HCT116 (cell line): ENCODE data around the gene ATP6V0D1. TPM values are rescaled to one million over a fixed set of nuclear protein-coding genes. Genes with fewer than 3 reads are reported as not detected.

Experiments
- ATAC-seq: fragments of 200-7000 bp; cut with Tn5 transposase; 2 replicates; pipeline ENCODE4 v1.9.1; 2020; ENCODE audit warnings: mild to moderate bottlenecking, moderate library complexity
- BruUV-seq: library from RNA; stranded (reverse); fragments of 400-500 nt; replicated peaks from 2 replicates; lab custom pipeline; 2021; lab: Mats Ljungman, UMichigan
- CTCF ChIA-PET: fragments of 300-600 bp; sonication (Branson Sonifier 250); formaldehyde crosslinking; loops from one replicate; lab custom pipeline; 2021; ENCODE audit warnings: antibody characterized with exemption; lab: Charles Lee
- POLR2A ChIA-PET: fragments of 300-600, 350-600 bp; sonication (Branson Sonifier 250); formaldehyde crosslinking; loops from one replicate; lab custom pipeline; 2021; ENCODE audit warnings: antibody characterized with exemption; lab: Charles Lee
- RAD21 ChIA-PET, 2 experiments: fragments of 300-600 bp; sonication (Branson Sonifier 250); formaldehyde crosslinking; loops; one replicate each; lab custom pipeline; 2023; ENCODE audit warnings: low total read pairs in 2 of 2; ENCODE audit not compliant: uncharacterized antibody in 2 of 2, unreplicated experiment in 2 of 2, low non-redundant PET in 1 of 2; lab: Charles Lee
- DNase-seq: peaks from one replicate; pipeline ENCODE4 v3.0.0-alpha.2; 2010; ENCODE audit warnings: low read depth, low spot score
- H2AFZ ChIP-seq: fragments of 200-600 bp; shearing (Covaris generic), sonication (generic); 2 replicates; pipeline ENCODE4 v1.6.1; 2017; ENCODE audit warnings: low read depth, mixed run types, mixed read lengths, antibody characterized with exemption, low read length; ENCODE audit not compliant: poor library complexity, severe bottlenecking
- H3K27ac ChIP-seq: 2 replicates; pipeline ENCODE4 v1.5.1; 2012; ENCODE audit warnings: low read depth, low read length
- H3K27me3 ChIP-seq: fragments of 200-600 bp; sonication (generic); 2 replicates; pipeline ENCODE4 v1.6.1; 2016; ENCODE audit warnings: mixed run types, low read length, mixed read lengths; ENCODE audit not compliant: insufficient read depth
- H3K36me3 ChIP-seq, 2 experiments: fragments of 200-500 bp in 1 of 2; fragments of 200-600 bp in 1 of 2; sonication (Bioruptor generic) in 1 of 2; sonication (generic) in 1 of 2; 2 replicates each; pipeline versions ENCODE4 v1.5.1 to v1.6.1; 2014 to 2016; ENCODE audit warnings: low read length in 2 of 2, inconsistent platforms in 1 of 2, mixed read lengths in 1 of 2, mixed run types in 1 of 2; ENCODE audit not compliant: insufficient read depth in 2 of 2, control insufficient read depth in 1 of 2
- H3K4me1 ChIP-seq, 2 experiments: fragments of 200-600 bp in 1 of 2; sonication (generic) in 1 of 2; 2 replicates each; pipeline versions ENCODE4 v1.5.1 to v1.6.1; 2012 to 2017; ENCODE audit warnings: low read length in 2 of 2, inconsistent platforms in 1 of 2, mild to moderate bottlenecking in 1 of 2, mixed read lengths in 1 of 2, mixed run types in 1 of 2, moderate library complexity in 1 of 2; ENCODE audit not compliant: insufficient read depth in 2 of 2, control insufficient read depth in 1 of 2
- H3K4me2 ChIP-seq: fragments of 200-600 bp; sonication (generic); 2 replicates; pipeline ENCODE4 v1.6.1; 2017; ENCODE audit warnings: mixed run types, low read length, mixed read lengths
- H3K4me3 ChIP-seq, 2 experiments: fragments of 200-600 bp in 1 of 2; sonication (generic) in 1 of 2; replicated peaks in 1 of 2; 2 replicates each; pipeline ENCODE4 v1.5.1; 2011 to 2016; ENCODE audit warnings: low read length in 2 of 2, control low read depth in 1 of 2, low read depth in 1 of 2, mild to moderate bottlenecking in 1 of 2, mixed read lengths in 1 of 2, mixed run types in 1 of 2
- H3K79me2 ChIP-seq: fragments of 200-600 bp; sonication (generic); 2 replicates; pipeline ENCODE4 v1.6.1; 2017; ENCODE audit warnings: mild to moderate bottlenecking, mixed run types, low read length, moderate library complexity, mixed read lengths; ENCODE audit not compliant: insufficient read depth
- H3K9ac ChIP-seq: fragments of 200-600 bp; sonication (generic); 2 replicates; pipeline ENCODE4 v1.6.1; 2016; ENCODE audit warnings: low read length, mixed read lengths
- H3K9me2 ChIP-seq: fragments of 200-600 bp; sonication (generic), shearing (Covaris generic); 2 replicates; pipeline ENCODE4 v1.6.1; 2017; ENCODE audit warnings: mixed run types, mild to moderate bottlenecking, moderate library complexity; ENCODE audit not compliant: insufficient read depth
- H3K9me3 ChIP-seq, 2 experiments: fragments of 200-500 bp in 1 of 2; fragments of 200-600 bp in 1 of 2; sonication (Bioruptor generic) in 1 of 2; sonication (generic) in 1 of 2; 2 replicates each; pipeline ENCODE4 v1.6.1; 2014 to 2017; ENCODE audit warnings: low read length in 2 of 2, mixed read lengths in 2 of 2, inconsistent platforms in 1 of 2, low read depth in 1 of 2, mild to moderate bottlenecking in 1 of 2, mixed run types in 1 of 2, moderate library complexity in 1 of 2; ENCODE audit not compliant: control insufficient read depth in 1 of 2, insufficient read depth in 1 of 2
- H4K20me1 ChIP-seq: fragments of 200-600 bp; sonication (generic), shearing (Covaris generic); 2 replicates; pipeline ENCODE4 v1.6.1; 2017; ENCODE audit warnings: mixed run types, mild to moderate bottlenecking, moderate library complexity; ENCODE audit not compliant: insufficient read depth
- CBX3 ChIP-seq: IDR thresholded peaks from 2 replicates; pipeline ENCODE4 v1.6.1; 2012; ENCODE audit warnings: low read depth
- CEBPB ChIP-seq: IDR thresholded peaks from 2 replicates; pipeline ENCODE4 v1.6.1; 2012; ENCODE audit warnings: low read depth
- EGR1 ChIP-seq: IDR thresholded peaks from 2 replicates; pipeline ENCODE4 v1.6.1; 2012; ENCODE audit warnings: low read depth
- EZH2phosphoT487 ChIP-seq: fragments of 200-600 bp; IDR thresholded peaks from 2 replicates; pipeline ENCODE4 v1.6.1; 2018; ENCODE audit warnings: antibody characterized with exemption, borderline replicate concordance
- FOSL1 ChIP-seq: IDR thresholded peaks from 2 replicates; pipeline ENCODE4 v1.6.1; 2012; ENCODE audit warnings: low read depth
- JUND ChIP-seq: IDR thresholded peaks from 2 replicates; pipeline ENCODE4 v1.6.1; 2012
- POLR2A ChIP-seq: IDR thresholded peaks from 2 replicates; pipeline ENCODE4 v1.7.0; 2011; ENCODE audit warnings: borderline replicate concordance; ENCODE audit not compliant: insufficient read depth, insufficient read length; ENCODE audit errors: extremely low read depth
- POLR2AphosphoS5 ChIP-seq: IDR thresholded peaks from 2 replicates; pipeline ENCODE4 v1.6.1; 2011; ENCODE audit warnings: mild to moderate bottlenecking, low read depth, low read length, moderate library complexity
- SIN3A ChIP-seq: IDR thresholded peaks from 2 replicates; pipeline ENCODE4 v1.6.1; 2012; ENCODE audit warnings: low read depth
- SP1 ChIP-seq: IDR thresholded peaks from 2 replicates; pipeline ENCODE4 v1.6.1; 2012; ENCODE audit warnings: low read depth
- SRF ChIP-seq: IDR thresholded peaks from 2 replicates; pipeline ENCODE4 v1.6.1; 2012; ENCODE audit warnings: low read depth
- TCF7L2 ChIP-seq: IDR thresholded peaks from 2 replicates; pipeline ENCODE4 v1.7.0; 2011; ENCODE audit warnings: borderline replicate concordance, inconsistent platforms; ENCODE audit not compliant: insufficient read depth, insufficient read length; ENCODE audit errors: extremely low read depth
- YY1 ChIP-seq: IDR thresholded peaks from 2 replicates; pipeline ENCODE4 v1.6.1; 2011; ENCODE audit warnings: low read length, low read depth, moderate library complexity, mild to moderate bottlenecking; ENCODE audit not compliant: insufficient replicate concordance; ENCODE audit errors: extremely low read depth
- ZNF274 ChIP-seq: fragments of 200-500 bp; sonication (Bioruptor generic); IDR thresholded peaks from 2 replicates; pipeline ENCODE4 v1.6.1; 2014; ENCODE audit warnings: mild to moderate bottlenecking, low read depth, low read length, inconsistent platforms
- intact Hi-C: fragments of 100-400 bp; cut with micrococcal nuclease; formaldehyde crosslinking; loops from 2 replicates; pipeline ENCODE4 v1.10.0; 2022
- total RNA-seq: library from RNA; stranded (reverse); gene quantifications from one replicate; pipeline ENCODE4 v1.2.1, GENCODE V29; 2021; ENCODE audit not compliant: unreplicated experiment
- TF ChIP-seq, protein P1 (sequence below): IDR thresholded peaks from 2 replicates; pipeline ENCODE4 v1.6.1; 2012
- TF ChIP-seq, protein P2 (sequence below), 3 experiments: fragments of 200-600 bp in 1 of 3; sonication (generic) in 1 of 3; IDR thresholded peaks in 2 of 3; conservative IDR thresholded peaks in 1 of 3; 2 replicates each; pipeline ENCODE4 v1.5.1; 2012 to 2017; ENCODE audit warnings: low read depth in 2 of 3, low read length in 2 of 3, antibody characterized with exemption in 1 of 3, borderline replicate concordance in 1 of 3, control low read depth in 1 of 3, mild to moderate bottlenecking in 1 of 3, mixed read lengths in 1 of 3, mixed run types in 1 of 3, moderate library complexity in 1 of 3; ENCODE audit not compliant: insufficient read depth in 1 of 3
- TF ChIP-seq, protein P3 (sequence below): IDR thresholded peaks from 2 replicates; pipeline ENCODE4 v1.6.1; 2012
- TF ChIP-seq, protein P4 (sequence below): IDR thresholded peaks from 2 replicates; pipeline ENCODE4 v1.6.1; 2011; ENCODE audit warnings: mild to moderate bottlenecking, low read length, moderate library complexity; ENCODE audit not compliant: insufficient replicate concordance; ENCODE audit errors: extremely low read depth

The ATP6V0D1 gene
- total RNA-seq, 1 experiment from 2014 or later, result 36.6 TPM

DNA sequence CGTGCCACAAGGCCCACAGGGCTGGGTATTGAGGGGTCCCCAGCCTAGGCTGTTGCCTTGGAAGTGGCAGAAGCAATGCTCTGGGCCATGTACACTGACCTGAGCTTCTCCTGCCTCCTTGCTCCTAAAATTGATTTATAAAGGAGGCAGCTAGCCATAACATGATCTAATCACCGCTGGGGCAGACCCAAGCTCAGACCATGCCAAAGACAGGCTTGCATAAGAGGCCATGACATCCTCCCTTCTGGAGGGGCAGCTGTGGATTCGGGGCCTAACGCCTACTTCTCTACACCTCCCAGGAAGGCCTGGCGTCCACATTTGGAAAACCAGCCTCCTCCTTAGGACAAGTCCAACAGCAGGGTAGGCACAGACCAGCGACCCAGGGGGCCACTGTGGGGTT lies 37.7 kb downstream of the ATP6V0D1 start:
- Histone ChIP-seq H3K9me3 (no peaks in the 10 kb centered on the region), H3K27ac (no peak overlapping the region), H3K9ac (no peak overlapping the region), H3K27me3 (no peaks in the 10 kb centered on the region), H3K4me3 (no peak overlapping the region), H3K4me2 (no peak overlapping the region), H3K9me2 (no peaks in the 10 kb centered on the region), H2AFZ (no peak overlapping the region), H4K20me1 (no peaks in the 10 kb centered on the region), H3K4me1 (peaks cover 0 to 3% of the 10 kb centered on the region in 2 experiments; a peak in 1 of 4 replicates), H3K36me3 (peaks cover 0 to 4% of the 10 kb centered on the region in 2 experiments; a peak in 1 of 4 replicates), H3K79me2 (no peaks in the 10 kb centered on the region)
- POLR2A ChIA-PET, result interaction anchor here (1.1 kb wide), 1 partner anchor 12 kb away, joined by 3 read pairs; the partner anchor contains the start of gene HSD11B2
- no peak for DNase-seq
- ATAC-seq, result no peak
- RAD21 ChIA-PET, result no interaction called here
- CTCF ChIA-PET, result no interaction called here
- BruUV-seq, result no TSS peak
- intact Hi-C loops, result no loop called here
- TF ChIP-seq SP1 (no peak), JUND (no peak), SRF (no peak), TCF7L2 (no peak), FOSL1 (no peak), ZNF274 (no peak), POLR2A (no peak), CEBPB (no peak), YY1 (no peak), EGR1 (no peak), POLR2AphosphoS5 (no peak), CBX3 (no peak), SIN3A (no peak), EZH2phosphoT487 (no peak)
- TF ChIP-seq, protein P1, sequence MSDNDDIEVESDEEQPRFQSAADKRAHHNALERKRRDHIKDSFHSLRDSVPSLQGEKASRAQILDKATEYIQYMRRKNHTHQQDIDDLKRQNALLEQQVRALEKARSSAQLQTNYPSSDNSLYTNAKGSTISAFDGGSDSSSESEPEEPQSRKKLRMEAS, result no peak
- TF ChIP-seq, protein P2, sequence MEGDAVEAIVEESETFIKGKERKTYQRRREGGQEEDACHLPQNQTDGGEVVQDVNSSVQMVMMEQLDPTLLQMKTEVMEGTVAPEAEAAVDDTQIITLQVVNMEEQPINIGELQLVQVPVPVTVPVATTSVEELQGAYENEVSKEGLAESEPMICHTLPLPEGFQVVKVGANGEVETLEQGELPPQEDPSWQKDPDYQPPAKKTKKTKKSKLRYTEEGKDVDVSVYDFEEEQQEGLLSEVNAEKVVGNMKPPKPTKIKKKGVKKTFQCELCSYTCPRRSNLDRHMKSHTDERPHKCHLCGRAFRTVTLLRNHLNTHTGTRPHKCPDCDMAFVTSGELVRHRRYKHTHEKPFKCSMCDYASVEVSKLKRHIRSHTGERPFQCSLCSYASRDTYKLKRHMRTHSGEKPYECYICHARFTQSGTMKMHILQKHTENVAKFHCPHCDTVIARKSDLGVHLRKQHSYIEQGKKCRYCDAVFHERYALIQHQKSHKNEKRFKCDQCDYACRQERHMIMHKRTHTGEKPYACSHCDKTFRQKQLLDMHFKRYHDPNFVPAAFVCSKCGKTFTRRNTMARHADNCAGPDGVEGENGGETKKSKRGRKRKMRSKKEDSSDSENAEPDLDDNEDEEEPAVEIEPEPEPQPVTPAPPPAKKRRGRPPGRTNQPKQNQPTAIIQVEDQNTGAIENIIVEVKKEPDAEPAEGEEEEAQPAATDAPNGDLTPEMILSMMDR (IDR thresholded peaks at IDR 0.05 in 2 of 3, conservative IDR thresholded peaks at IDR 0.05 in 1 of 3; ENCODE audit: borderline replicate concordance in 1 of 3, insufficient read depth in 1 of 3, low read depth in 2 of 3, low read length in 2 of 3), result no peak
- TF ChIP-seq, protein P3, sequence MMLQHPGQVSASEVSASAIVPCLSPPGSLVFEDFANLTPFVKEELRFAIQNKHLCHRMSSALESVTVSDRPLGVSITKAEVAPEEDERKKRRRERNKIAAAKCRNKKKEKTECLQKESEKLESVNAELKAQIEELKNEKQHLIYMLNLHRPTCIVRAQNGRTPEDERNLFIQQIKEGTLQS, result no peak
- TF ChIP-seq, protein P4, sequence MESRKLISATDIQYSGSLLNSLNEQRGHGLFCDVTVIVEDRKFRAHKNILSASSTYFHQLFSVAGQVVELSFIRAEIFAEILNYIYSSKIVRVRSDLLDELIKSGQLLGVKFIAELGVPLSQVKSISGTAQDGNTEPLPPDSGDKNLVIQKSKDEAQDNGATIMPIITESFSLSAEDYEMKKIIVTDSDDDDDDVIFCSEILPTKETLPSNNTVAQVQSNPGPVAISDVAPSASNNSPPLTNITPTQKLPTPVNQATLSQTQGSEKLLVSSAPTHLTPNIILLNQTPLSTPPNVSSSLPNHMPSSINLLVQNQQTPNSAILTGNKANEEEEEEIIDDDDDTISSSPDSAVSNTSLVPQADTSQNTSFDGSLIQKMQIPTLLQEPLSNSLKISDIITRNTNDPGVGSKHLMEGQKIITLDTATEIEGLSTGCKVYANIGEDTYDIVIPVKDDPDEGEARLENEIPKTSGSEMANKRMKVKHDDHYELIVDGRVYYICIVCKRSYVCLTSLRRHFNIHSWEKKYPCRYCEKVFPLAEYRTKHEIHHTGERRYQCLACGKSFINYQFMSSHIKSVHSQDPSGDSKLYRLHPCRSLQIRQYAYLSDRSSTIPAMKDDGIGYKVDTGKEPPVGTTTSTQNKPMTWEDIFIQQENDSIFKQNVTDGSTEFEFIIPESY, result no peak
